ENCODE results near the gene VIPR2.

The VIPR2 gene

GRCh38 chr7:159119851-159120539 is 24.7 kb downstream of the VIPR2 start:
- DNase-seq (ENCODE audit: low read depth), result no peak

GRCh38 chr7:159119026-159119741 is 25.5 kb downstream of the VIPR2 start:
- DNase-seq (ENCODE audit: low read depth), result no peak

GRCh38 chr7:159118623-159119022 is 26.0 kb downstream of the VIPR2 start:
- no peak for DNase-seq (ENCODE audit: low read depth)

- DNase-seq (ENCODE audit: low read depth), result no peak
Observed at GRCh38 chr7:159118197-159118595, 26.5 kb downstream of the VIPR2 start.

- no peak for DNase-seq (ENCODE audit: low read depth)
Observed at GRCh38 chr7:159117366-159118196, 27.1 kb downstream of the VIPR2 start.

- DNase-seq (ENCODE audit: low read depth), result no peak
Observed at GRCh38 chr7:159116581-159117339, 27.9 kb downstream of the VIPR2 start.

GRCh38 chr7:159115601-159116501 is 28.8 kb downstream of the VIPR2 start:
- no peak for DNase-seq (ENCODE audit: low read depth)

GRCh38 chr7:159114981-159115380 is 29.7 kb downstream of the VIPR2 start:
- no peak for DNase-seq (ENCODE audit: low read depth)

- DNase-seq (ENCODE audit: low read depth), result no peak
Observed at GRCh38 chr7:159114096-159114495, 30.6 kb downstream of the VIPR2 start.

- no peak for DNase-seq (ENCODE audit: low read depth)
Observed at GRCh38 chr7:159113056-159113455, 31.6 kb downstream of the VIPR2 start.

GRCh38 chr7:159112136-159113011 is 32.3 kb downstream of the VIPR2 start:
- DNase-seq (ENCODE audit: low read depth), result no peak

GRCh38 chr7:159109653-159110035 is 35.0 kb downstream of the VIPR2 start:
- no peak for DNase-seq (ENCODE audit: low read depth)

- DNase-seq (ENCODE audit: low read depth), result no peak
Observed at GRCh38 chr7:159108941-159109652, 35.6 kb downstream of the VIPR2 start.

GRCh38 chr7:159108491-159108890 is 36.2 kb downstream of the VIPR2 start:
- no peak for DNase-seq (ENCODE audit: low read depth)

- no peak for DNase-seq (ENCODE audit: low read depth)
Observed at GRCh38 chr7:159107161-159107892, 37.3 kb downstream of the VIPR2 start.

- no peak for DNase-seq (ENCODE audit: low read depth)
Observed at GRCh38 chr7:159105832-159106811, 38.5 kb downstream of the VIPR2 start.

GRCh38 chr7:159105066-159105780 is 39.4 kb downstream of the VIPR2 start:
- DNase-seq (ENCODE audit: low read depth), result no peak
